ENCODE data around the gene GMDS.

Gene GMDS

GRCh38 chr6:1913577-1913976 lies 331.8 kb downstream of the GMDS start:
- H3K4me3 ChIP-seq (ENCODE audit: control insufficient read depth, low read depth, low read length): no peak overlapping the region
- DNase-seq (ENCODE audit: low read depth): no peak
- TF ChIP-seq, protein P1, sequence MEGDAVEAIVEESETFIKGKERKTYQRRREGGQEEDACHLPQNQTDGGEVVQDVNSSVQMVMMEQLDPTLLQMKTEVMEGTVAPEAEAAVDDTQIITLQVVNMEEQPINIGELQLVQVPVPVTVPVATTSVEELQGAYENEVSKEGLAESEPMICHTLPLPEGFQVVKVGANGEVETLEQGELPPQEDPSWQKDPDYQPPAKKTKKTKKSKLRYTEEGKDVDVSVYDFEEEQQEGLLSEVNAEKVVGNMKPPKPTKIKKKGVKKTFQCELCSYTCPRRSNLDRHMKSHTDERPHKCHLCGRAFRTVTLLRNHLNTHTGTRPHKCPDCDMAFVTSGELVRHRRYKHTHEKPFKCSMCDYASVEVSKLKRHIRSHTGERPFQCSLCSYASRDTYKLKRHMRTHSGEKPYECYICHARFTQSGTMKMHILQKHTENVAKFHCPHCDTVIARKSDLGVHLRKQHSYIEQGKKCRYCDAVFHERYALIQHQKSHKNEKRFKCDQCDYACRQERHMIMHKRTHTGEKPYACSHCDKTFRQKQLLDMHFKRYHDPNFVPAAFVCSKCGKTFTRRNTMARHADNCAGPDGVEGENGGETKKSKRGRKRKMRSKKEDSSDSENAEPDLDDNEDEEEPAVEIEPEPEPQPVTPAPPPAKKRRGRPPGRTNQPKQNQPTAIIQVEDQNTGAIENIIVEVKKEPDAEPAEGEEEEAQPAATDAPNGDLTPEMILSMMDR (IDR thresholded peaks at IDR 0.05; ENCODE audit: control insufficient read depth, insufficient read depth, low read depth, low read length, missing control alignments): no peak

DNA sequence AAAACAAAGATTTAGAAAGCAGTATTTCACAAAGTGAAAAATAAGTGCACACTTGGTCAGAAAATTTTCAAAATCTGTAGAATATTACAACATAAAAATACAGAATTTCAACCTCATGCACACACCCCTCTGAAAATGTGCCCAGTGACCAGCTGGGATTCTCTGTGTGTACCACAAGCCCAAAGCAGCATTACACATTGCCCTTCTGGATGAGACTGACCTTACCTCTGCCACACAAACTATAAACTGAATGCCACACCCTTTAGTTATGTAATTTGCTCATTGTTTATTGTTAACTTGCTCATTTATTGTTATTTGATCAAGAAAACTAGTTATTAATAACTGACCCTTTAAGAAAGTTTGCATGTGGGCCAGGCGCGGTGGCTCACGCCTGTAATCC lies 332.7 kb downstream of the GMDS start:
- no peak for DNase-seq (ENCODE audit: low read depth)

DNA sequence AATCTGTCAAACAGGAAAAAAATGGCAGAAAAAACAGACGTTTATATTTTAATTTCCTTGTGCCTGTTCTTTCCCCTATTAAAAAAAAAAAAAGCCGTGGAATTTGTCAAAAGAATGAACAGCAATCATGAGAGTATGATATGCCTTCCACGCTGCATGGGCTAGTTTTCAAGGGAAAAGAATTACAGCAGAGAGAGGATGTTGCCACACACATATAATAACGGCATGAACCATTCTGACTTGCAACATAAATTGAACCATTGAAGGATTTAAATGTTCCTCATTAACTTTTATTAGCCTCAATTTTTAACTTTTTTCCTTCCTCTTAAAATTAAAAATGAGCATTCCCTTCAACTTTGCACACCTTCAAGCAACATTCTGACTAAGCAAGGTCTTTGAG lies 333.9 kb downstream of the GMDS start:
- no peak overlapping the region for H3K4me3 ChIP-seq (ENCODE audit: control insufficient read depth, low read depth, low read length)
- peak; percentile 47 for DNase-seq (ENCODE audit: low read depth)
- TF ChIP-seq, protein P1 (IDR thresholded peaks at IDR 0.05; ENCODE audit: control insufficient read depth, insufficient read depth, low read depth, low read length, missing control alignments): no peak

More for the DNA sequence above, 332.7 kb downstream of the GMDS start:
- TF ChIP-seq, protein P1 (IDR thresholded peaks at IDR 0.05; ENCODE audit: control insufficient read depth, insufficient read depth, low read depth, low read length, missing control alignments): no peak
- no peak overlapping the region for H3K4me3 ChIP-seq (ENCODE audit: control insufficient read depth, low read depth, low read length)

GRCh38 chr6:1910621-1911407 lies 334.6 kb downstream of the GMDS start:
- TF ChIP-seq, protein P1 (IDR thresholded peaks at IDR 0.05; ENCODE audit: control insufficient read depth, insufficient read depth, low read depth, low read length, missing control alignments): no peak
- DNase-seq (ENCODE audit: low read depth): no peak
- H3K4me3 ChIP-seq (ENCODE audit: control insufficient read depth, low read depth, low read length): no peak overlapping the region

DNA sequence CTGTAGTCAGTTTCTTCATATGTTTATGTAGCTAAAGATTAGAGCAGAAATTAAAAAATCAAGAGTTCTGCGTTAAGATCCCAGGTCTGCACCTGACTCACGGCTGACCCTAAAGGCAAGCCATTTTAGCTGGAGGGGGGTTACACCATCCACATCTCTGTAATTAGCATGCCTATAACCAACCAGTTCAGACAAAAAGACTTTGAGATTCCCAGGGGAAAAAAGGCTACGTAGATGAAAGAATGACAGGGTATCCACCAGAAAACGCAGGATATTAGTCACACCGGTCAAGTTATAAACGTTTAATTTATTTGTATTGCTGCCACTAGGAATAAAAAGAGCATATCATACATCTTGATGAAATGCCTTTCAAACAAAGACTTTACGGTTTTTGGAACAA lies 336.6 kb downstream of the GMDS start:
- no peak overlapping the region for H3K4me3 ChIP-seq (ENCODE audit: control insufficient read depth, low read depth, low read length)
- DNase-seq (ENCODE audit: low read depth): no peak
- TF ChIP-seq, protein P1 (IDR thresholded peaks at IDR 0.05; ENCODE audit: control insufficient read depth, insufficient read depth, low read depth, low read length, missing control alignments): no peak

- no peak for DNase-seq (ENCODE audit: low read depth)
- TF ChIP-seq, protein P1 (IDR thresholded peaks at IDR 0.05; ENCODE audit: control insufficient read depth, insufficient read depth, low read depth, low read length, missing control alignments): no peak
- no peak overlapping the region for H3K4me3 ChIP-seq (ENCODE audit: control insufficient read depth, low read depth, low read length)
These were observed 338.8 kb downstream of the GMDS start for GRCh38 chr6:1906609-1907008.

All from AG09309 (cell line).